DMS53 (cell line): ENCODE measurements around the gene HOXC10.

Experiments used
- DNase-seq: peaks from one replicate; lab custom pipeline; 2025; lab: John Stamatoyannopoulos, UW

HOXC10 gene

DNA sequence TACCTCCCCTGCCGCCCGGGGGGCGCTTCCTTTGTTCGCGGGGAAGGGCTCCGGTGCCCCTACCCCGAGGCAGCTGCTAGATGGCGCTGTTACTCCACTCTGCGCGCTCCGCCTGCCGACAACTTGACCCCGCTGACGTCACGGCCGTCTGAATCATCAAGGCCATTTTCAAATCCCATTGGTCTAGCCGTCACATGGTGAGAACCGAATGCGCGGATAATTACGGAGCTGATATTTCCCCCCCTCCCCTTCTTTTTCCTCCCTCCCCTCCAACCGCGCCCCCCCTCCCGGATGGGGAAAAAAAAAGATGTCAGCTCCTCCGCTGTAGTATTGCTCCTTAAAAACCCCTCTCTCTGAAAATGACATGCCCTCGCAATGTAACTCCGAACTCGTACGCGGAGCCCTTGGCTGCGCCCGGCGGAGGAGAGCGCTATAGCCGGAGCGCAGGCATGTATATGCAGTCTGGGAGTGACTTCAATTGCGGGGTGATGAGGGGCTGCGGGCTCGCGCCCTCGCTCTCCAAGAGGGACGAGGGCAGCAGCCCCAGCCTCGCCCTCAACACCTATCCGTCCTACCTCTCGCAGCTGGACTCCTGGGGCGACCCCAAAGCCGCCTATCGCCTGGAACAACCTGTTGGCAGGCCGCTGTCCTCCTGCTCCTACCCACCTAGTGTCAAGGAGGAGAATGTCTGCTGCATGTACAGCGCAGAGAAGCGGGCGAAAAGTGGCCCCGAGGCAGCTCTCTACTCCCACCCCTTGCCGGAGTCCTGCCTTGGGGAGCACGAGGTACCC lies at the start of gene HOXC10:
TSS of gene HOXC10 (plus strand) at position 246 of the 791 bp plus-strand sequence. CDS start at position 360, 114 bp downstream.
- DNase-seq, result peak; percentile 63

GRCh38 chr12:53935383-53936341 lies 49.3 kb upstream of the HOXC10 start:
- no peak for DNase-seq

DNA sequence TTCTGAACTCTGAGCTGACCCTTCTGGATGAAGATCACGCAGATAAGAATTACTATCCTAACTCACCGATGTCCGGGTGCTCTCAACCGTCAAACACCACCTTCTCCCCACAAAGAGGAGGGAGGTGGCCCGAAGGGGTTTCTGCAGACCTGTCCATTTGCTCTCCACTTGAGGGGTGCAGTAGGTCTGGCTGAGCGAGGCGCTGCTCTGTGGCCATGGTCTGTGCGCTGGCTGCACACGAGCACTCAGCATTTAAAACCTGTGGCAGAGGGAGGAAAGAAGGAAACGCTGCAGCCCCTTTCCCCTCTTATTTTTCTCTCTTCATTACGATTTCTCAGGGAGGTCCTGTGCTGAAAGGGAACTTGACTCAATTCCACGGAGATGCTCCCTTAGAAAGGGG lies 47.8 kb upstream of the HOXC10 start:
- no peak for DNase-seq

GRCh38 chr12:53937596-53938325 lies 47.2 kb upstream of the HOXC10 start:
- no peak for DNase-seq

DNA sequence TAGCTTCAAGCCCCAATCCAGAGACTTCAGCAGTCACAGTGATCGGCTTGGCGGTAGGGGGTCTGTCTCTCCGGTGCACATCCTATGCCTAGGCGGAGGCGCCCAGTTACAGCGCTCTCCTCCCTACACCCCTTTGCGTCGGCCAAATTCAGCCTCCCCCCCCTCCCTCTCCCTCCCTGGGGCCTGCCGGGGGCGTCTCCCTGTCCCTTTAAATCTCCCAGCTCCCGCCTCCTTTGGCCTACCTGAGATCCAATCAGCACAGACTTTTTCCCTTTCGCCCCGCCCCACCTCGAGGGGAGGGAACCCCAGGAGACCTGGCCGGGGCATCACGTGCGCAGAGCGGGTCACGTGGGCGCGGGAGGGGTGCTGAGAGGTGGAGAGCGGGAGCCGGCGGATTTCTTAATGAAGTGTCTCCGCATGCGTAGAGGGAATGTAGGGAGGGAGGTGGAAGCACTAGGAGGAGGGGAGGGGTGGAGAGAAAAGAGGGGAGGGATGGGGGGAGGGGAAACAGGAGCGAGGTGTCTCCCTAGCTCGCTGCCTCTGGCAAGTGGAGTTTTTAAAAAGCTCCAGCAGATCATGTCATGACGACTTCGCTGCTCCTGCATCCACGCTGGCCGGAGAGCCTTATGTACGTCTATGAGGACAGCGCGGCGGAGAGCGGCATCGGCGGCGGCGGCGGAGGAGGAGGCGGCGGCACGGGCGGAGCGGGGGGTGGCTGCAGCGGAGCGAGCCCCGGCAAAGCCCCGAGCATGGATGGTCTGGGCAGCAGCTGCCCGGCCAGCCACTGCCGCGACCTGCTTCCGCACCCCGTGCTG lies 46.4 kb upstream of the HOXC10 start, which contains the start of gene HOXC13:
TSS of gene HOXC13 (plus strand) at position 506 of the 815 bp plus-strand sequence. CDS start at position 582, 76 bp downstream.
- no peak for DNase-seq

GRCh38 chr12:53939141-53940108 lies 45.5 kb upstream of the HOXC10 start:
- DNase-seq, result no peak

GRCh38 chr12:53940443-53941014 lies 44.4 kb upstream of the HOXC10 start:
- DNase-seq, result no peak

DNA sequence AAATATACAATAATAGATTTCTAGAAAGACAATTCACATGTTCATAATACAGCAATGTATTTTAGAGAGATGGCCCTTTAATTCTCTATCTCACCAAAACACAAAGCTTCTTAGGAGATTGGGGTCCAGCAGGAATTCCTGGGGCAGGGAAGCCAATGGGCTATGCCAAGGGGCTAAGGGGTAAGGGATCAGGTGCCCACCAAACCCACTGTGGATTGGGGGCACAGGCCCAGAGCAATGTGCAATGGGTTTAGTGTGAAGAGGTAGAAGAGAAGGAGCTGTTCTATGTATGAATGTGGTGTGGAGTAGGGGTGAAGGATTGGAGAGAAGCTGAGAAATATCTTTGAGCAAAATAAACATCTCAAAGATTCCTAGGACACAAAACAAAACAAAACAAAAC lies 43.8 kb upstream of the HOXC10 start:
- DNase-seq, result no peak

DNA sequence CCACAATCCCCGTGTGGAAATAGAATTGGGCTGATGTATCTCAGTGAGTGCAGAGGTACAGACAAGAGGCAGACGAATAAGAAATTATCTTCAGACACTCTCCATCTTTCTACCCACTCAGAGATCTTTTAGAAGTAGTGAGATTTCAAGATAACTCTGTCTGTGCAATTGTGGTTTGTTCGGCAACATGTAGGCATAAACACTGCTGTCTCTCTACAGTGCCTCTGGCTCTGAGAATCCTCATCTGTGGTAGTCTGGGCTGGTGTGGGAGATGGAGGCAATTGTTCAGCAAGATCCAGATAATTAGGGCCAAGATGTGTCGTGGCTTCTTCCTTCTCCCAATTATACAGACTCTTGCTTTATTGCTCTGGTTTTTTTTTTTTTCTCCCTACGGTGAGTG lies 43.2 kb upstream of the HOXC10 start:
- DNase-seq, result no peak

GRCh38 chr12:53942467-53942997 lies 42.4 kb upstream of the HOXC10 start:
- DNase-seq, result no peak

DNA sequence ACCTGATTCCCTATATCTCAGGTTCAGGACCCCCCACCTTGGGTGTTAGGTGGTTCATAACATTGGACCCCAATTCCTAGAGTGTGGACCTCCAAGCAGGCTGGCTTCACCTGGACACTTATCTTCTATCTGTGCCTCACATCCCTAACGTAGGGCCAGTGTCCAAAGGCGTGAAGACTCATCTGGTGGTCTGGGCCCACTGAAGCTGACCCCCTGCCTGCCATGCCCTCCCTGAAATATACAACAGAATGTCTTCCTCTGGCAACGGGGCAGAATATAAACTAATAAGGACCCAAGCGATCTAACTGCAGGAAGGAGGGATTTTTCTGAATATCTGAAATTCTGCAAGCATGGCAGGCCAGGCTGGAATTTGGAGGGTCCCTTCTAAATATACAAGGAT lies 40.7 kb upstream of the HOXC10 start:
- no peak for DNase-seq

DNA sequence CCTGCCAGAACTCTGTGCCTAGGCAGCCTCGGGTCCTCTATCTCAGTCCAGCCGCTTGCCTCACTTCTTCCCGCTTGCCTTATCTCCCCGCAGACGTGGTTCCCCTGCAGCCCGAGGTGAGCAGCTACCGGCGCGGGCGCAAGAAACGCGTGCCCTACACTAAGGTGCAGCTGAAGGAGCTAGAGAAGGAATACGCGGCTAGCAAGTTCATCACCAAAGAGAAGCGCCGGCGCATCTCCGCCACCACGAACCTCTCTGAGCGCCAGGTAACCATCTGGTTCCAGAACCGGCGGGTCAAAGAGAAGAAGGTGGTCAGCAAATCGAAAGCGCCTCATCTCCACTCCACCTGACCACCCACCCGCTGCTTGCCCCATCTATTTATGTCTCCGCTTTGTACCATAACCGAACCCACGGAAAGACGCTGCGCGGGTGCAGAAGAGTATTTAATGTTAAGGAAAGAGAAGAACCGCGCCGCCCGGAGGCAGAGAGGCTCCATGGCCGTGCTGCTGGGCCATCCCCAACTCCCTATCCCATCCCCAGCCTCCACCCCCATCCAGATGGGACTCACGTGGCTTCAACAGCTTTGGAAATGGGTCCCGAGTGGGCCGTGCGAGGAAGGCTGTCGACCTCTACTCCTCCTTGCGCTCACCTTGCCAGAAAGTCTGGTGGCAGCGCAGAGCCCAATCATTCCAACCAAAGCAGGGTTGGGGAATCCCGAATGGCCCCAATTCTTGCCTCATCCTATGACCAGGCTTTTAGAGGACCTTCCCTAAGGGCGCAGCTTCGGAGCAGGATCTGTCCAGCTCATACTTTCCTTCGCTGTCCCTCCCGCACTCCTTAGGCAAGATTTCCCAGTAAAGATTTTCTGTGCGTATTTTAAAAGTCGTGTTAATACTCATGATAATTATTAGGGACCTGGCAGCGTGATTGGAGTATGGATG lies 39.8 kb upstream of the HOXC10 start:
- DNase-seq, result no peak

GRCh38 chr12:53947743-53948142 lies 37.2 kb upstream of the HOXC10 start:
- DNase-seq, result no peak

DNA sequence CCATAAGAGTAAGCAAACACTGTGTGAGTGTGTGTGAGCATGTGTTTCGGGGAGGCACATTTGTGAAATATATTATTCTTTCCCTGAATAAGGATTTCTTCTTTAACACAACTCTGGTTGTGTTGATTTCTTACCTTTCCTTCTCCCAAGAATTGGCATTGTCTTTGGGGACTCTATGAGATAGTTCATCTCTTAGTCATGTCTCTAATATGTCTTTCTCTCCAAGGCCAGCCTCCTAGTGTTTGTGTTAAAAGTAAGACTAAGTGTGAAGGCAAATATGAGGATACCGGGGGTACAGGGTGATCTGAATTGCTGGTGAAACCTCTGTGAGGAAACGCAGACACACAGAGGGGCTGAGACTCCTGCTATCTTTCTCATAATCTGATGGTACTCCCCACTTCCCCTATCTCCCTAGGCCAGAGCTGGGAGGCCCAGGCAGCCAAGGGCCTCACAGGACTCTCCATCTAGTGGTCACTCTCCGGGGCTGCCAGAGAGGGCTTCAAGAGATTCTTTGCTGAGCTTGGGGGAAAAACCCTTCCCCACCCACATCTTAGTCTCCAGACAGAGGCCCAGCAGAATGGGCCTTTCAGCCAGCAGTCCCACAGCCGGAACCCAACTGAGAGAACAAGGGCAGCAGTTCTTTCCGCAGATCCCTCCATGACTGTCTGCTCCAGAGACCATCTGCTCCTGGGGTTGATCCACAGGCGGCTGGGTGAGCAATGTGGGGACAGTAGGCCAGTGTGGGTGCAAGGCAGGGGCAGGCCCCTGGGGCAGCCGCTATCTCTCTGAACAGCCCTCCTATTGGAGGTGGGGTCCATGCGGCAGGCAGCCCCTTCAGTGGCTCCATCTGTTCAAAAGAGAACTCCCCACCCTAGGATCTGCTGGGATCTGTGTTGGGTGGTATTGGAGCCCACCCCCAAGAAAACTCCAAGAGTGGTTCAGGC lies 36.0 kb upstream of the HOXC10 start:
- DNase-seq, result no peak

DNA sequence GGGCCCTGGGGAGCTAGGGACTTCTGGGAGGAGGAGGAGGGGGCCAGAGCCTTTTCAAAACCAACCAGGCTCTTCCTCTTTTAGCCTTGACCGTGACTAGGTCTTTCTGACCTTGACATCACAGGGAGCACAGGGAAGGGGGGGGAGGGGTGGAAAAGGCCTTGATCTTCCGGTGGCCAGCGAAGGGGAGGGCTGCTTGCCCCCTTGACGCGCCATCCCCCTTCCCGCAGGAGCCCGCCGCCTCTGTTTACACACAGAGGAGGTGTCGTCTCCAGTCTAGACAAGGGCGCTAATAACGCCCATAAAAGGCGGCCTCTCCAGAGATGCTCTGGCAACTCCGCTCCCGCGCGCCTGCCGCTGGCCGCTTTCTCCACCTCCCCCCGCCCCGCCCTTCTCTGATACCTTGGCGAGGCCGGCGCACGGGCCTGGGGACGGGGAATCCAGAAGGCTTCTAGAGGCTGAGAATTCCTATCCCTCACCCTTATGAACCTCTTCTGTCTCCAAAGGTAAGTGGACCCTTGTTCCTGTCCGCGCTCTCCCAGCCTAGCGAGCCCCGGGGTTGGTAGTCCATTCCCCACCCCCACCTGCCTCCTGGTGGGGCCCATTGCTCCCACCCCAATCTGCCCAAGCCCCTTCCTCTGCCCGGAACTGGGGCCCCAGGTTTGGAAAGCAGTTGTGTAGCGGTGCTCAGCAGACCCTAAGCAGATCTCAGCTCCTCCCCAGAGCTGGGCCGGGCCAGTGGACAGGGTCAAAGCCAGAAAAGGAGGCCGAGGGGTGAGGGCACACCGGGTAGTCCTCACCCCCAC lies 35.1 kb upstream of the HOXC10 start:
- DNase-seq, result peak; percentile 12

DNA sequence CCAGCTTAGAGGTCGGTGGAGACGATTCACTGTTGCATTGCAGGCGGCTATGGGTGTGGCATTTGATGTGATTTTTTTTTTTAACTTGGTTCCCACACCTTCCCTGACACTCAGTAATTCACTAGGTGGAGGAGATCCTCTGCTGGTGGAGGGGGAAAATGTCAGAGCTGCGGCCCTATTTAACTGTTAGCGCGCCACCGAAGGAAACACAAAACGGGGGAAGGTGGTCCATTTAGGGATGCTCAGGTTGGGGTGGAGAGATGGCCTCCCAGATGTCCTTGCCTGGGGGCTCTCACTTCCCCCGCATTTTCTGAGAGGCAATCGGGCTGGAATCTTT lies 34.5 kb upstream of the HOXC10 start:
- DNase-seq, result no peak
